HG02885 (cell line): ENCODE results near the gene KLF7.

Source experiments
- ATAC-seq: cut with Tn5 transposase; IDR thresholded peaks from one replicate; pipeline ENCODE4 v1.9.1; 2021; ENCODE audit warnings: mild to moderate bottlenecking; ENCODE audit not compliant: unreplicated experiment, poor library complexity

Gene KLF7

DNA sequence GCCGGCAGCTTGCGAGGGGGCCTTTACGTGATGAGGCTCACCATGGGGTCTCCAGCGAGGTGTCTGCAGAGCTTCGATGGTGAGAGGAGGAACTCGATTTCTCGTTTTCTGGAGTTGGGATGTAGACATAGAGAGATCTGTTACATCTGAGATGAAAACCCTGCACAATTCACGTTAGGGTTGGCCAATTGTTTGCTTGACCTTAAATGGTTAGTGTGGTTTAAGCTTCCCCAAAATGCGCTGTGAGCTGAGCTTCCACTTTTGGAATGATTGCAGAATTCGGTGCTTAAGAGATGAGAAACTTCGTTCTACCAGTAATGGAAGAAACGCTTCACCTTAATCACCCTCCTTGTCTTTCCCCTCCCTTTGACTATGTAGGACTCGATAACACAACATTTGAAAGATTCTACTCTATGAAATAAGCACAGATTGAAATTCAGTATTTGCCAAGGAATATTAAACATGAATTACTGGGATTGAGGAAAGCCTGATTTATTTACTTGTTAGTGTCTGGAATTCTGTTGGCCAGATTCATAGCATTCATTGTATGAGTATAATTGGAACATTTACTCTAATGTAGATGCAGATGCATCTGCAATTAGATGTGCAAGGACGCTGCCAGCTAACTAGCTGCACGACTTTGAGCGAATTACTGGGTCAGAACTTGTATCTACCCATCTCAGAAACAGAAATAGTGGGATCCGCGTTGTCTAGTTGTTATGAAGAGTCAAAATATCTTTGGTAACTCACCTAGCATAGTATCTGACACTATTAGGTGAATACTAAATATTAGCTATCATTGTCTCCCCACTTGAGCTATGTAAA lies 1.6 kb upstream of the KLF7 start:
- peak; percentile 6 for ATAC-seq

DNA sequence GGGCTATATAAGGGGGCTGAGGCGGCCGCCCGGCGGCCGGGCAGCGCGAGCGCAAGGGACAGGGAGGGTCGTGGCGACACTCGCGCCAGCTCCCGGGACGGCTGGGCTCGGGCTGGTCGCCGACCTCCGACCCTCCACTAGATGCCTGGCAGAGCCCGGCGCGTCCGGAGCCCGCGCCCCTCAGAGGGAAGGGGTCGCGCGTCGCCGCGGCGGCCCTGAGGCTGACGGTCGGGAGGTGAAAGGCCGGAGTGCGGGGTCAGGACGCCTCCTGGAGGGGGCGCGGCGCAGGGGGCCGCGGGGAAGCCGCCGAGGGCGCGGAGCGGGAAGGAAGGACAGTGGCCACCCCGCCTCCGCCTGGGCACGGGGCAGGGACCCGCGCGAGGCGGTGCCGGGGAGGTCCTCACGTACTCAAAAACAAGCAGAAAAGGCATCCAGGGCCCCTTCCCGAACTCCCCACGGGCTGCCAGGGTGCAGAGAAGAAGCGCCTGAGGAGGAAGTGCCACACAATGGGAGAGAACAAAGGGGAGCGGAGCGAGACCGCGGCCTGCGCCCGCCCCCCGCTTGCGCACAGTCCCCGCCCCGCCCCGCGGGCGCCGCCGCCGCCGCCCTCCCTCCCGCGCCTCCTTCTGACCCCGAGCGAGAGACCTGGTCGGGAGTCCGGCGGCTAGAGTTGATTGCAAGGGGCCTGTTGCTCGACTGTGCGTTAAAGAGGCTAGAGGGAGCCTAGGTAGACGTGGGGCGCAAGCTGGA lies 776 bp upstream of the KLF7 start:
- ATAC-seq, result peak; percentile 57

DNA sequence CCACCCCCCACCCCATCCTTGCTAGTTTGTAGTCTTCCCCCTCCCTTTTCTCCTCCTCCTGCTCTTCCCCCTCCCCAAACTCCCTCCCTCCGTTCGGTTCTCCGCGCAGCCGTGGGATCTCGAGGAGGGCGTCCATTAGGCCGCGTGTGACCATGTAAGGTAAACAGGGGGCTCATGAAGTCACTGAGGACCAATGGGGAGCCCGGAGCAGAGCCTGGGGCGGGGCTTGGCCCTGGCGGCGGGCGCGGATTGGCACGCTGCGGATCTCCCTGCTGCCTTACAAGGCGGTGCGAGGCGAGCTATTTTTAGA lies 246 bp upstream of the KLF7 start:
- peak; percentile 92 for ATAC-seq

DNA sequence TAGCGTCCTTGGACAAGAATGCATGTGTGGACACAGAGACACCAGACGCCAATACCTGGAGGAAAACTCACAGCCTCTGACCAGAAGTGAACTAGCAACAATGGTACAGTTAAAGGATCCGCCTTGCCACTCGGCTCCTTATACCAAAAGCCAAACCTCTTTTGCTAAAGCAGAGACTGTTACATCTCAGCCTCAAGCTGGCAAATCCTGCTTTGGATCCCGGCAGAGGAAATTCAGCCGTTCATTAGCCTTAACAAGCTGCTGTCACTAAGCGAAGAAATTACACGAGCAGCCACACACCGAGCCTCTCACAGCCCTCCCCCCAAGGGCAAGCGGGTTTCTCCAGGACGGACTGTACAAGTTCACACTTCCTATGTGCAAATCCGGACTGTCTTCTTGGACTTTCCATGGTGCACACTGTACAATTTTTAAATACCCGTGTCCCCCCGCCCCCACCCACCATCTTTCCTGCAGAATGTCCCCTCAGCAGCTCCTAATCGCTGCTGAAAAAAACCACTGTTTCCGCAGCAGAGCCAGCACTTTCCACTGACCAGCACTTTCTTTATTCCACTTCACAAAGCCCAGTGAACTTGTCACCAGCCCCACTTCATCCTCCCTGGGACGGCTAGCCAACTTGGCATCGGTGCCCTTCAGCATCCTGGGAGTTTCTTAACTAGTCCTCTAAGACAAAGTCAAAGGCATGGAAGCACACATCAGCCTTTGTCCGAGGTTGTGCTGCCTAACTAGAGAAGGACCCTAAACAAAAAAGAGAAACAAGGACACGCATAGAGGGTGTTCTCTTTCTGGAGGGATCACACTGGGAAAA lies 1.5 kb downstream of the KLF7 start:
- no peak for ATAC-seq

DNA sequence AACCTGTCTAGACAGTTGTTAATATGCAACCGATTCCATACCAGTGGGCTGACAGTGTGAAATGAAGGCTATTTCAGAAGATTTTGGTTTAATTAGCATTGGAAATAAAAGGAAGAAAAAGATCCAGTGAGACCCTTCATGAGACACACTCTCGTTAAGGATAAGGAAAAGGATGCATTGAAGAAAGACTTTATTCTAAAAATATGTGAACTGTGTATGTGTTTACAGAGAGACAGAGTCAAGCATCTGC lies 2.1 kb downstream of the KLF7 start:
- ATAC-seq, result no peak

DNA sequence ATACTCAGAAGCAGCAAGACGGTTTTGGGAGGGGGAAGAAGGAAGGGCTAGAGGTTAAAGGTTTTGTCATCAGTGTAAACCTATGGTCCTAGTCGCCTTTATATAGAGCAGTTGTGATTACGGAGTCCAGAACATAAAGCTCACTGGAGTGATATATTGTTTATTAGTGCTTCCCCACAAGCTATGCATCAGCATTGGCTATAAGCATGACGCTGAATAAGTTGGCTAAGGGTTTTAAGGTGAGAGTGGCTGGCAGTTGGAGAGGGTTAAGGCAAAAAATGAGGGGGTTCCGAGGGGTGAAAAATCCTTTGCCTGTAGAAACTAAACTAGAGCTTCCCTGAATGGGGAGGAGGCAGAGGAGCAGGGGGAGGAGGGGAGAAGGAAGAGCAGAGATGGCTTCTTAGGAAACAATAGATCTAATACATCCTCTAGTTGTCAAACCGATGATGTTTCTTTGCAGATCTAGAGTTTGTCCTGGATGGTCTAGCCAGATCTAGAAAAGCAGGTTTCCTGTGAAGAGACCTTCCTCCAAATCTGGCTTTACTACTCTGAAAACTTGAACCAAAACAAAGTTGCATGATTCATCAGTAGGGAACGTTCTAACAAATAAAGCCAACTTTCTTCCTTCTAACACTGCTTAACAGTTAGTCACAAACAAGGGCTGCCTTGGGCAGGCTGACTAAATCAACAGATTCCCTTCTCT lies 2.5 kb downstream of the KLF7 start:
- ATAC-seq, result no peak

DNA sequence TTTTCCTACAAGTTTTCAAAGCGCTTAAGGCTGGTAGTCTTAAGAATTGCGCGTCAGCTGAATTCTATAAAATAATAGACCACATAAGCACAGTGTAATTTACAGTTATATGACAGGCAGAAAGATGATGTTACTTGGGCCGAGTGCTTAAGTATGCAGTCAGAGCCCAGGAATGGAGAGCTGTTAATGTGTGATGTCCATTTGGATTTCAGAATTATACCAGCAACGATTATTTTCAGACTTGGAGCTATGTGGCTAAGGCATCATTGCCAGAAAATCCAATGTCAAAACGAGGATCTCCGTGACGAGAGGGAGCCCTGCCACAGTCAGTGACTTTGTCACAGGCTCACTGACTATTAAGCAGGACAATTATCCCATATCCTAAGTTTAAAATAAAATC lies 3.4 kb downstream of the KLF7 start:
- no peak for ATAC-seq

DNA sequence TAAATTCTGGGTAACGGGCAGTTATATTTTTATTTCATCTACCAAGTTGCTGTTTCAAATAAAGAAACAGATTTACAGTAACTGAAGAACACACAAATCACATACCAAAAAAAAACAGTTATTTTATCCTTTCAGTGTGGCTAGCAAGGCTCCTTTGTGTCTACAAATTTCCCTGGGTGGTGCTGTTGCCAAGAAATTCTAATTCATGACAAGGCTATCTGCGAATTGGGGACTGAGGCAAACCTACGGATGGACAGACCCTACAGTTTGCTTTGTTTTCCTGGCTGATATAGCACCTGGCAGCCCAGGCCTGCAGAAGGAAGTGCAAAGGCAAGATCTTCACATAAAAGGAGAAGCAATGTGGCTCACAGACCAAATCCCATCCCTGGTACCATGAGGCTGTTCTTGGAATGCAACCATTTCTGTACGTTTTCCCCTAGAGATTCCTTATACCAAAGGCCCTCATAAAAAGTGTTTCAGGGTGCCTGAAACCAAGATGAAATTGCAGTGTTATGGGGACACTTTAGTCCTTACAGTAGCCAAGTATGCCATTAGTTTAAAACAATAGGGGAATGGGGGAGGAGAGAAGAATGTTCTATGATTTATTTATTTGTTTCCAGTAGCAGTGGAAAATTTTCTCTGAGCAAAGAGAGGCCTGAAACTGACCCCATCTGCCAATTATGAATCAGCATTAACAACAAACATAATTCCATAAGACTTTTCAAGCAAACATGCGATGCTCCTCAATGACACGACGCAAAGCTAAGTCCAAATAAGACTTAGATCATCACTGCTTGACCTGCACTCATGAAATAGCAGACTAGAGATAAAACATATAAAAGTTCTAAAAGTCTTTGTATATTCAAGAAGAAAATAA lies 4.3 kb downstream of the KLF7 start:
- ATAC-seq, result no peak

DNA sequence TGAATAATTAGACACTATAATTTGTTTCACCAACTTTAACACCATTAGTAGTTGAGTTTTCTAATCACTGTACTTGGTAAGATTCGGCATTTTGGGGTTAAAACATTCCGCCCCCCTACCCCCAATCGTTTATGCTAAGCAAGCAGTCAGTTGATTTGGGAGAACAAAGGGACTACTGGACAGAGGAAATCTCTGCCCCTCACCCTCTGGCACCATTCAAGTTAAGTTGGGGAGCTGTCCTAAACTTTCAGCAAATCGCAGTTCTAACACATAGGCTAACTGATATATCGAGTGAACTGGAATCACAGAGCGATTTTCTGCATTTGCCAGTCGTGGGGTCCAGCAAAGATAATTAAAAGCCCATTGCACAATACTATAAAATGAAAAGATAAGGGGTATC lies 5.6 kb downstream of the KLF7 start:
- no peak for ATAC-seq

DNA sequence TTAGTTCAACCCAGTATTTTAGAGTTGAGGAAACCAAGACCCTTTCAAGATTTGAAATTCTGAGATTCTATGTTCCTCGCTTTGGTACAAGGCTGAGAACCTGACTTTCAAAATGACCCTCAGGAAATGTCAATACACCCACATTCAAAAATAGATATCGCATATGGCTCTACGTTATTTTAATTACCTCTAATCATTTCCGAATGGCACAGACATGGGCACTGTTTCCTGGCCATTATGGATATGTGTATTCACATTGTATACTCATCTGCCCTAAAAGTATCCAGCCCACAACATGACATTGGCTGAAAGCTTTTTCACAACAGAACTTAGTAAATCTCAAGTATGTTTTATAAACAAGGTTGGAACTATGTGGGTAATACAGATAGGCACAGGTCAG lies 6.7 kb downstream of the KLF7 start:
- ATAC-seq, result no peak

DNA sequence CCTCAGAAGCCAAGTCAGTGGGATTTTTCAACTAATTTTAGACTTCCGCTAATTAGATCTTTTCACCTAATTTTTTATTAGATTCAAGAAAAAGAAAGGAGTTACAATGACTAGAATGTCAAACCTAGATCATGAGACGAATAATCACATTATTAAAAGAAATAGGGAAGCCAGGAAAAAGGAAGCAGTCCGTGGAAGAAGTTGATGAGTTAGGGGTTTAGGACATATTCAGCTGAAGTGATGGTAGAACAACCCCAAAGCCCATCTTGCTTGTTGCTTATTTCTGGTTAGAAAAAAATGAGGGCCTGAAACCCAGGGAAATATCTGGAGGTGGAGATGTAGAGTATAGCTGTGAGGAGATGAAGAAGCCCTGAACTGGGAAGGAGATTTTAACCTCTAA lies 8.0 kb downstream of the KLF7 start:
- ATAC-seq, result no peak

DNA sequence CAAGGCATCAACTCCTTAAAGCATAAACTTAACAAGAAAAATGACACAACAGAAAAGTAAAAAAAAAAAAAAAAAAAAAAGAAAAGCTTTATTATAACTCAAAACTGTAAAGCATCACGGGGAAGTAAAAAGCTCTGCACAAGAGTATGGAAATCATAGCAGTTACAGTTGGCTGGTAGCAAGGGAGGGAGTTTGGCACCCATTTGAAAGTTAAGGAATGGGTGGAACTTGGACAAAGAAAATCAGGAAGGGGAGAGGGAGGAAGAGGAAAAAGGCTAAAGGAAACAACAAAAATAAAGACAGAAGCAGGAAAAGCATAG lies 8.6 kb downstream of the KLF7 start:
- ATAC-seq, result no peak

DNA sequence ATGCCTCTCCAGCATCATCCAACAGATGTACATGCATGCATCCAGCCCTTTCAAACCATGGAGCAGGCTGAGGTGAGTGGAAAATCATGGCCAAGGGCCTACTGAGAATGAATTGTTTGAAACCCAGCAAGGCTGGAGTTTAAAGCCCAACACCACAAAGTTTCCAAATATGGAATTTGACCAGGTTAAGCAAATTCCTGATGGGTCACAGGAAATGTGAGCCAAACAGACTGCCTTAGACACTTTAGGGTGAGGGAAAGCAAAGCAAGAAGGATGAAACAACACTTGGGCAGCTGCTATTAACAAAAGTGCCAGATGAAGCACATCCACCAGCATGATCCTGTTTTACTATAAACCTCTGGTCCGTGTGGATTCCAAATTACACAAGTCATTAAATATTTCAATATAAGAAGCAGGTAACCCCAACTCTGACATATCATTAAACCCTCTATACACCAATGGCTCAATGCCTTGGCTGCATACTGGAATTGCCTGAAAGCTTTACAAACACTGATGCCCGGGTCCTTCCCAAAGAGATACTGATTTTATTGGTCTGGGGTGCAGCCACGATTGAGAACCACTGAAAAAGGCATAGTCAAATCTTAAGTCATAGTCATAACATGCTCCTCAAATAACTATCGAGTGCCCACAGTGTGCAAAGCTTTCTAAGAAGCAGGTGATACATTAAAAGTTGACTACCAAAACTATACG lies 9.1 kb downstream of the KLF7 start:
- ATAC-seq, result peak; percentile 77

DNA sequence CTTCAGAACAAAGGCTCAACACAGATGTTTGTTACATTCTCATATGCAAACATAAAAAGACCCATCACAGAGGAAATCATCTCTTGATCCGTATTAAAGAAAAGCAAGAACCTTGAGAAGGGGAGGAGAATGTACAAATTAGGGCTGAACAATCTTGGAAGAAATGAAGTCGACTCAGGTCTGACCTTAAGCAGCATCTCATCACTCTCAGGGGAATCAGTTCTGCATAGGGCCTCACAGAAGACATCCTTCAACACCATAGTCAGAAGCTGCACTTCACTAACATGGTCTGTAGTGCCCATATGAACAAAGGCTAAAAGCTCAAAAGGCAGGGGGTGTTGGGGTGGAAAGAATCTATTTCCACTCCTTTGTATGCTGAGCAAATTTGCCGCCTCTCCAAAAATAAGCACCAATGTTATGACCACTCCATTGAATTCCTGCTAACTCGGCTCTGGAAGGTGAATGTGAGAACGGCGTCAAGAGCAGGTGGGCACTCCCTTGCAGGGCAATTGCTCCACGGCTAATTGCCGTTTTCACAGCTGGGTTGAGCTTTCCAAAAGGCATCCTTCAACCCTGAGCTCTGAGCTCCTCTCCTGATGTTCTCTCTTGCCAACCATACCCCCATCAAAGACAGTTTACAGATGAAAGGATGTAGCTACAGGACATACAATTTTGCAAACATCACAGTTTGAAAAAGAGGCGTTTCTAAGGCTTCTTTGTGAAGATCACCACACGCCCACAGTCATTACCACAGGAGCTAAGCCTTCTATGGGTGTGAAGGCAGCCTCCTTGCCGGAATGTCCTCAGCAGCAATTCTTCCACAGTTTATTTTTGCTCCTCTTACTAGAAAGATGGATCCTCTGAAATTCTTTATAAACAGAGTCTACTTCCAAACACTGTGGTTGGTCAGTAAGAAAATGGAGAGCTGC lies 10.0 kb downstream of the KLF7 start:
- no peak for ATAC-seq

DNA sequence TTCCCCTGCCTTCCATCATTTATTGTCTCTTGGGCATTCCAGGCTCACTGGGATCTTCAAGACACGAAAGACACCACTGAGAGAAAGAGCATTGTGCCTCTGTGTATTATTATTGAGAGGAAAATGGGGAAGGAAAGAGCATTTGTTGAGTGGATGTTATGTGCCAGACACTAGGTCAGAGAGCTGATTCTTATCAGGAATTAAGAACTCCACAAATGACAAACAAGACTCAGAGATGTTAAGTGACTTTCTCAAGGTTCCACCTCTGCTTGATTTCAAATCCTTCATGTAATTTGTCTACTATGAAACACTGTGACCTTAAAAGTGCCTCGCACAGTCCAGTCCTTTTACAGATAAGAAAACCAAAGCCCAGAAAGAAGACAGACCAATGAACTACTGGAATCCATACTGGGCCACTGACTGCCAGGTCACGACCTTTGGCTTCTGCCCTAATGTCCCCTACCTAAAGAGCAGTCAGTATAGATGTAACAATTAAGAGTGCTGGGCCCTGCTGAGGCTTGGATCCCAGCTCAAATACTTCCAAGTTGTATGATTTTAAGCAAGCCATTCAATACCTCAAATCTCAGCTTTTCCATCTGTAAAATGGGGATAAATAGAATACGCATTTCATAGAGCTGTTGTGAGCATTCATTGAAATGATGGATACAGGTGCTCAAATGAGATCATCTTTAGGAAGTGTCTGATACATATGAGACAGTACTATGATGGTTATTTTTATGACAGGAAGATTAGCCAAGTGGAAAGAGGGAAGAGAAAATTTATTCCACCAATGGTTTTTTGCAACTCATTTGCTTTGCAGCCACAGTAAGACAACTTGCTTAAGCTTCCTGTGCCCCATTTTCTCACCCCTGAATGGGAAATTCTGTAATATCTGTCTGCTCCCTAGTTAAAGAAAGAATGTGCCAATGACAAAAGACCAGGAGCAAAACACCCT lies 10.9 kb downstream of the KLF7 start:
- no peak for ATAC-seq

DNA sequence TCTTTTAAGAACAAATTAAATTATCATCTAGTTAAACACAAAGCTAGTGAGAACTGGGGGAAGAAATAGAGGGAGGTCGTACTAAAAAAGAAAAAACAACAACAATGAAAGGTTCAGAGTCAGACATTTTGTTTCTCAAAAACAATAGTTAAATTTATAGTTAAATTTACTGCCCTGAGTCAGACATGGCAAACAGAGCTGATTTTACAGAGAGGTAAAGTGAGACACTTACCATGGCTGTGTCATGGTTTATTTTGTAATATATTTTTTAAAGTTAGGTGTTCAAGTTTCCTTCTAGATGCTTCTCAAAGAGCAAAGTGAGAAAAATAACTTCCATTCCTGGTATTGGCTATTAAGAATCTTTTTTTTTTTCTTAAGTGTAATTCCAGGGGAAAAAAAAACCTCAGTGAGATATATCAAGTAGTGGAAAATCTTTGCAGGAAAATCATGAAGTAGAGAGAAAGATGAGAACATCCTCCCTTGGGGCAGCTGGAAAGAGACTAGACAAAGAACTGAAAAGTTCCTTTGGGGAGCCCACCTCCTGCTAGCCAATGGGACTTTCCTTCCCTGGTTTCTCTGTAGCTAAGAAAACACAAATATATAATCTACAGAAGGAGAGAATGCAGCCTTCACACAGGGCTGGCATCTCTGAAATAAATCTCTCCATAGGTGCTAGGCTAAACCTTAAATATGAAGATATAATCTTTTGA lies 12.3 kb downstream of the KLF7 start:
- ATAC-seq, result no peak

DNA sequence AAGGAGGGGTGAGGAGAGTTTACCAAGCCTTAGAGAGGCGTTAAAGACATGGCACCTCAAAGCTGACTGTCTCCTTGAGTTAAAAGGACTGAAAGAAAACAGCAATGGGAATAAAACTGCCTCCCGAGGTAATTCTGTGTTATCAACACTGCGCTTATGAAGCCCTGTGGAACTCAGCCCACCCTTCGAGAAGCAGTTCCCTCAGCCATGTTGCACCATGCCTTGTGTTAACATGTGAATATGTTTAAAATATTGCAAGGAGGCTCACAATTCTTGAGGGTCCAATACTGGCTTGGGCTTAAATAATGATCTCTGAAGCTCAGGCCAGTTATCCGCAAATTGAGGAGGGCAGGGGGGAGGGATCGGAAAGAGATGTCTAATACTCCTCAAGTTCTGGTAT lies 14.7 kb downstream of the KLF7 start:
- ATAC-seq, result no peak
